Endothelial cell of umbilical vein (primary cell): Measurements from ENCODE around the gene DDRGK1. TPM values are rescaled to one million over a fixed set of nuclear protein-coding genes. Genes with fewer than 3 reads are reported as not detected.

ENCODE experiments used
- BruUV-seq: library from RNA; stranded (reverse); fragments of 400-500 nt; replicated peaks from 2 replicates; lab custom pipeline; 2021; lab: Mats Ljungman, UMichigan
- CTCF ChIA-PET: fragments of 300-600, 350-600 bp; sonication (Branson Sonifier 250); formaldehyde crosslinking; loops from one replicate; lab custom pipeline; 2021; ENCODE audit warnings: antibody characterized with exemption, inconsistent platforms; lab: Charles Lee
- POLR2A ChIA-PET: fragments of 300-600, 350-600 bp; sonication (Branson Sonifier 250); formaldehyde crosslinking; loops from one replicate; lab custom pipeline; 2021; ENCODE audit warnings: antibody characterized with exemption, inconsistent platforms; lab: Charles Lee
- DNase-seq: peaks from one replicate; pipeline ENCODE4 v3.0.0-alpha.2; 2011; ENCODE audit warnings: low read depth, low spot score
- FAIRE-seq: peaks from 2 replicates; lab custom pipeline; 2011; peaks lifted over from hg19 to GRCh38; lab: Jason Lieb, UNC
- H2AFZ ChIP-seq: 2 replicates; pipeline ENCODE4 v1.6.0; 2012; ENCODE audit warnings: low read depth, low read length, control low read depth, inconsistent platforms
- H3K27ac ChIP-seq: 2 replicates; pipeline ENCODE4 v1.5.1; 2011; ENCODE audit warnings: low read depth, mild to moderate bottlenecking, control low read depth, low read length, moderate library complexity; ENCODE audit not compliant: insufficient read depth
- H3K27me3 ChIP-seq, 2 experiments: 2 replicates each; pipeline versions ENCODE4 v1.6.0 to v1.6.1; 2011; ENCODE audit warnings: low read length in 2 of 2, mixed read lengths in 1 of 2; ENCODE audit not compliant: control insufficient read depth in 2 of 2, insufficient read depth in 2 of 2
- H3K36me3 ChIP-seq, 2 experiments: 2 replicates in 1 of 2; 3 replicates in 1 of 2; pipeline ENCODE4 v1.5.1; 2011; ENCODE audit warnings: low read length in 2 of 2, mild to moderate bottlenecking in 1 of 2, moderate library complexity in 1 of 2; ENCODE audit not compliant: control insufficient read depth in 2 of 2, insufficient read depth in 2 of 2; ENCODE audit errors: extremely low read depth in 1 of 2
- H3K4me1 ChIP-seq: 3 replicates; pipeline ENCODE4 v1.5.1; 2011; ENCODE audit warnings: mild to moderate bottlenecking, low read length; ENCODE audit not compliant: control insufficient read depth, insufficient read depth; ENCODE audit errors: extremely low read depth
- H3K4me2 ChIP-seq: 2 replicates; pipeline ENCODE4 v1.6.1; 2011; ENCODE audit warnings: low read length, control low read depth, mixed read lengths; ENCODE audit not compliant: insufficient read depth
- H3K4me3 ChIP-seq, 3 experiments: fragments of 200-600 bp in 1 of 3; sonication (generic), shearing (Covaris generic) in 1 of 3; replicated peaks in 1 of 3; 2 replicates each; pipeline ENCODE4 v1.5.1; 2011 to 2016; ENCODE audit warnings: control low read depth in 3 of 3, low read length in 3 of 3, mild to moderate bottlenecking in 2 of 3, inconsistent platforms in 1 of 3, low read depth in 1 of 3, moderate library complexity in 1 of 3; ENCODE audit not compliant: insufficient read depth in 1 of 3
- H3K79me2 ChIP-seq: 2 replicates; pipeline ENCODE4 v1.6.0; 2012; ENCODE audit warnings: low read length, inconsistent platforms; ENCODE audit not compliant: control insufficient read depth, insufficient read depth
- H3K9ac ChIP-seq: replicated peaks from 2 replicates; pipeline ENCODE3; 2011; ENCODE audit warnings: low read length, control low read depth; ENCODE audit not compliant: insufficient read depth; ENCODE audit errors: extremely low read depth
- H3K9me1 ChIP-seq: replicated peaks from 3 replicates; pipeline ENCODE4 v1.6.0; 2011; ENCODE audit warnings: mild to moderate bottlenecking, low read length; ENCODE audit not compliant: control insufficient read depth, insufficient read depth; ENCODE audit errors: extremely low read depth
- H3K9me3 ChIP-seq: replicated peaks from 2 replicates; pipeline ENCODE4 v1.5.1; 2012; ENCODE audit warnings: low read length, inconsistent platforms; ENCODE audit not compliant: control insufficient read depth, insufficient read depth
- H4K20me1 ChIP-seq: replicated peaks from 2 replicates; pipeline ENCODE3; 2011; ENCODE audit warnings: mild to moderate bottlenecking, low read length; ENCODE audit not compliant: control insufficient read depth, insufficient read depth; ENCODE audit errors: extremely low read depth
- CTCF ChIP-seq, 2 donors: IDR thresholded peaks; 1 replicate in 1 of 2; 2 replicates in 1 of 2; pipeline ENCODE4 v1.5.1; 2011; ENCODE audit warnings: low read length in 2 of 2, mild to moderate bottlenecking in 2 of 2, moderate library complexity in 2 of 2, control low read depth in 1 of 2, inconsistent platforms in 1 of 2, low read depth in 1 of 2; ENCODE audit not compliant: insufficient read depth in 1 of 2; ENCODE audit errors: extremely low read depth in 1 of 2
- EZH2 ChIP-seq: IDR thresholded peaks from 2 replicates; pipeline ENCODE4 v1.6.1; 2012; ENCODE audit warnings: borderline replicate concordance, low read depth, mild to moderate bottlenecking, moderate library complexity, low read length, inconsistent platforms; ENCODE audit not compliant: severe bottlenecking
- FOS ChIP-seq: IDR thresholded peaks from 2 replicates; pipeline ENCODE4 v1.6.1; 2011; ENCODE audit warnings: mild to moderate bottlenecking, low read length, moderate library complexity, borderline replicate concordance; ENCODE audit not compliant: insufficient read depth
- JUN ChIP-seq: IDR thresholded peaks from 2 replicates; pipeline ENCODE4 v1.6.1; 2011; ENCODE audit warnings: borderline replicate concordance, low read depth; ENCODE audit not compliant: insufficient read length, insufficient read depth
- MAX ChIP-seq: IDR thresholded peaks from 2 replicates; pipeline ENCODE4 v1.6.1; 2011; ENCODE audit not compliant: insufficient read depth, insufficient read length
- MYC ChIP-seq: IDR thresholded peaks from one replicate; pipeline ENCODE4 v1.6.1; 2011; ENCODE audit warnings: mild to moderate bottlenecking, low read depth, low read length
- POLR2A ChIP-seq: IDR thresholded peaks from 2 replicates; pipeline ENCODE4 v1.6.1; 2012; ENCODE audit warnings: low read depth, mild to moderate bottlenecking, control low read depth, low read length
- POLR2AphosphoS5 ChIP-seq: IDR thresholded peaks from 2 replicates; pipeline ENCODE4 v1.6.1; 2012; ENCODE audit warnings: low read depth, mild to moderate bottlenecking, control low read depth, low read length, moderate library complexity; ENCODE audit not compliant: insufficient read depth
- dilution Hi-C: fragments of 300-500 bp; cut with MboI; formaldehyde crosslinking; loops from one replicate; pipeline ENCODE4 v1.15.0; 2019; ENCODE audit warnings: low sequenced_read_pairs; ENCODE audit not compliant: extremely low pct_ligation_motif_present
- intact Hi-C: fragments of 100-400 bp; cut with micrococcal nuclease; formaldehyde crosslinking; loops from one replicate; pipeline ENCODE4 v1.10.0; 2022
- polyA plus RNA-seq, 4 experiments: library from polyadenylated mRNA; depleted of rRNA in 3 of 4; stranded (reverse) in 3 of 4; unstranded in 1 of 4; fragments of >200 nt; gene quantifications; 2 replicates each; pipeline versions ENCODE4 v1.2.1 to v1.2.3, GENCODE V29; 2011 to 2012; ENCODE audit warnings: missing spikeins in 1 of 4
- total RNA-seq: library from RNA; stranded (reverse); gene quantifications from 2 replicates; pipeline ENCODE4 v1.2.3, GENCODE V29; 2021

Gene DDRGK1
- total and polyA plus RNA-seq, 2 donors (not counting 3 experiments of a cell fraction or from before 2014, with no cell fraction given): 48.5 to 54.0 TPM

GRCh38 chr20:3202965-3203314 is 1.5 kb downstream of the DDRGK1 start:
- Histone ChIP-seq H3K4me1 (peaks cover 8% of the 10 kb centered on the region), H3K9ac (peak overlapping the region; percentile 81), H3K36me3 (peaks cover 10 to 14% of the 10 kb centered on the region in 2 experiments), H3K9me3 (no peaks in the 10 kb centered on the region), H3K9me1 (no peaks in the 10 kb centered on the region), H3K4me2 (peak overlapping the region; percentile 81), H3K27ac (no peak overlapping the region), H3K79me2 (peaks cover 18% of the 10 kb centered on the region), H3K4me3 (peak overlapping the region in 2 of 3 experiments; percentile 69 to 71), H2AFZ (peak overlapping the region; percentile 1), H3K27me3 (no peaks in the 10 kb centered on the region), H4K20me1 (no peaks in the 10 kb centered on the region)
- no peak for DNase-seq
- FAIRE-seq: no peak
- dilution Hi-C loops (no loop called here), intact Hi-C loops (no loop called here)
- no peak for TF ChIP-seq CTCF (IDR thresholded peaks at IDR 0.05; ENCODE audit: extremely low read depth in 1 of 2, insufficient read depth in 1 of 2, low read depth in 1 of 2, low read length in 2 of 2)
- no peak for TF ChIP-seq MAX
- no peak for TF ChIP-seq MYC
- no peak for TF ChIP-seq FOS
- no peak for TF ChIP-seq JUN
- TF ChIP-seq POLR2A: no peak
- TF ChIP-seq POLR2AphosphoS5: no peak
- no peak for TF ChIP-seq EZH2
- no TSS peak for BruUV-seq
- POLR2A ChIA-PET: no interaction called here
- CTCF ChIA-PET: interaction anchor here (1.1 to 2.1 kb wide), 5 partner anchors 43 to 150 kb away, joined by 3 to 6 read pairs (median 4); partner anchors contain the start of genes FASTKD5 and UBOX5
